Panc1 (cell line): Measurements from ENCODE around the gene DOCK4. TPM values are rescaled to one million over a fixed set of nuclear protein-coding genes. Genes with fewer than 3 reads are reported as not detected.

Experiments
- ATAC-seq: fragments of 200-7000 bp; cut with Tn5 transposase; 2 replicates; pipeline ENCODE4 v1.9.1; 2020; ENCODE audit warnings: mild to moderate bottlenecking, moderate library complexity
- BruUV-seq: library from RNA; stranded (reverse); fragments of 400-500 nt; replicated peaks from 2 replicates; lab custom pipeline; 2021; lab: Mats Ljungman, UMichigan
- CTCF ChIA-PET: fragments of 300-600 bp; sonication (Branson Sonifier 250); formaldehyde crosslinking; loops from one replicate; lab custom pipeline; 2022; ENCODE audit warnings: antibody characterized with exemption; lab: Charles Lee
- POLR2A ChIA-PET: fragments of 300-600 bp; sonication (Branson Sonifier 250); formaldehyde crosslinking; loops from one replicate; lab custom pipeline; 2022; ENCODE audit warnings: antibody characterized with exemption; lab: Charles Lee
- DNase-seq: peaks from one replicate; pipeline ENCODE4 v3.0.0-alpha.2; 2010; ENCODE audit warnings: low read depth, low spot score
- H3K27ac ChIP-seq: 2 replicates; pipeline ENCODE4 v1.5.1; 2011; ENCODE audit warnings: mild to moderate bottlenecking, low read length, inconsistent platforms
- H3K27me3 ChIP-seq: fragments of 200-500 bp; sonication (Bioruptor generic); 2 replicates; pipeline ENCODE4 v1.6.0; 2014; ENCODE audit warnings: low read length, inconsistent platforms; ENCODE audit not compliant: control insufficient read depth, insufficient read depth
- H3K36me3 ChIP-seq: fragments of 200-500 bp; sonication (Bioruptor generic); 2 replicates; pipeline ENCODE4 v1.5.1; 2014; ENCODE audit warnings: inconsistent platforms, mild to moderate bottlenecking, low read length, moderate library complexity; ENCODE audit not compliant: control insufficient read depth, insufficient read depth
- H3K4me1 ChIP-seq: 2 replicates; pipeline ENCODE4 v1.5.1; 2011; ENCODE audit warnings: inconsistent platforms, mild to moderate bottlenecking, low read length, moderate library complexity; ENCODE audit not compliant: control insufficient read depth, insufficient read depth
- H3K4me3 ChIP-seq, 2 experiments: 2 replicates each; pipeline ENCODE4 v1.5.1; 2011 to 2012; ENCODE audit warnings: low read depth in 2 of 2, low read length in 2 of 2, mild to moderate bottlenecking in 2 of 2, inconsistent platforms in 1 of 2, moderate library complexity in 1 of 2
- H3K9me3 ChIP-seq: fragments of 200-500 bp; sonication (Bioruptor generic); 2 replicates; pipeline ENCODE4 v1.5.1; 2014; ENCODE audit warnings: low read depth, mild to moderate bottlenecking, inconsistent platforms, low read length, moderate library complexity; ENCODE audit not compliant: control insufficient read depth, insufficient read depth
- POLR2AphosphoS5 ChIP-seq: IDR thresholded peaks from 2 replicates; pipeline ENCODE4 v1.6.1; 2012; ENCODE audit warnings: mild to moderate bottlenecking, low read depth, low read length, moderate library complexity
- REST ChIP-seq, 2 experiments: IDR thresholded peaks; 2 replicates each; pipeline ENCODE4 v1.6.1; 2011 to 2012; ENCODE audit warnings: low read depth in 2 of 2, control low read depth in 1 of 2, low read length in 1 of 2, mild to moderate bottlenecking in 1 of 2, moderate library complexity in 1 of 2; ENCODE audit not compliant: insufficient read depth in 1 of 2
- SIN3A ChIP-seq: IDR thresholded peaks from 2 replicates; pipeline ENCODE4 v1.6.1; 2012; ENCODE audit warnings: low read depth, mild to moderate bottlenecking, low read length, moderate library complexity, borderline replicate concordance; ENCODE audit not compliant: insufficient read depth
- TCF7L2 ChIP-seq: IDR thresholded peaks from 2 replicates; pipeline ENCODE4 v1.6.1; 2011; ENCODE audit warnings: mild to moderate bottlenecking, low read depth, low read length, inconsistent platforms
- in situ Hi-C: cut with HindIII; loops from 2 replicates; pipeline ENCODE4 v1.10.0; 2016; ENCODE audit warnings: low sequenced_read_pairs, low pct_unique_long_range_greater_than_20kb
- intact Hi-C: fragments of 100-400 bp; cut with micrococcal nuclease; formaldehyde crosslinking; loops from one replicate; pipeline ENCODE4 v1.10.0; 2022; ENCODE audit not compliant: unreplicated experiment
- total RNA-seq: library from RNA; stranded (reverse); gene quantifications from one replicate; pipeline ENCODE4 v1.2.1, GENCODE V29; 2021; ENCODE audit not compliant: unreplicated experiment
- TF ChIP-seq, protein P1 (sequence below): fragments of 450-650 bp; IDR thresholded peaks from 2 replicates; pipeline ENCODE4 v1.5.1; 2017; ENCODE audit warnings: mild to moderate bottlenecking

DOCK4 gene
- total RNA-seq, 1 experiment from 2014 or later: 10.8 TPM

GRCh38 chr7:111787099-111787498, 419.1 kb downstream of the DOCK4 start:
- intact Hi-C loops: no loop called here
- TF ChIP-seq, protein P1, sequence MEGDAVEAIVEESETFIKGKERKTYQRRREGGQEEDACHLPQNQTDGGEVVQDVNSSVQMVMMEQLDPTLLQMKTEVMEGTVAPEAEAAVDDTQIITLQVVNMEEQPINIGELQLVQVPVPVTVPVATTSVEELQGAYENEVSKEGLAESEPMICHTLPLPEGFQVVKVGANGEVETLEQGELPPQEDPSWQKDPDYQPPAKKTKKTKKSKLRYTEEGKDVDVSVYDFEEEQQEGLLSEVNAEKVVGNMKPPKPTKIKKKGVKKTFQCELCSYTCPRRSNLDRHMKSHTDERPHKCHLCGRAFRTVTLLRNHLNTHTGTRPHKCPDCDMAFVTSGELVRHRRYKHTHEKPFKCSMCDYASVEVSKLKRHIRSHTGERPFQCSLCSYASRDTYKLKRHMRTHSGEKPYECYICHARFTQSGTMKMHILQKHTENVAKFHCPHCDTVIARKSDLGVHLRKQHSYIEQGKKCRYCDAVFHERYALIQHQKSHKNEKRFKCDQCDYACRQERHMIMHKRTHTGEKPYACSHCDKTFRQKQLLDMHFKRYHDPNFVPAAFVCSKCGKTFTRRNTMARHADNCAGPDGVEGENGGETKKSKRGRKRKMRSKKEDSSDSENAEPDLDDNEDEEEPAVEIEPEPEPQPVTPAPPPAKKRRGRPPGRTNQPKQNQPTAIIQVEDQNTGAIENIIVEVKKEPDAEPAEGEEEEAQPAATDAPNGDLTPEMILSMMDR: no peak
- TF ChIP-seq TCF7L2: no peak
- TF ChIP-seq SIN3A: no peak
- TF ChIP-seq REST (IDR thresholded peaks at IDR 0.05; ENCODE audit: insufficient read depth in 1 of 2, low read depth in 2 of 2, low read length in 1 of 2): no peak
- TF ChIP-seq POLR2AphosphoS5: no peak
- ChIA-PET POLR2A (no interaction called here), CTCF (no interaction called here)
- H3K9me3 ChIP-seq: no peaks in the 10 kb centered on the region
- no peaks in the 10 kb centered on the region for H3K27me3 ChIP-seq
- DNase-seq: no peak
- no peak for ATAC-seq
- H3K27ac ChIP-seq: no peak overlapping the region
- H3K4me3 ChIP-seq: no peak overlapping the region
- in situ Hi-C loops: no loop called here
- H3K36me3 ChIP-seq: no peaks in the 10 kb centered on the region; the same call in 1 of the 2 replicates
- BruUV-seq: no TSS peak
- H3K4me1 ChIP-seq: no peaks in the 10 kb centered on the region

GRCh38 chr7:111785076-111785475, 421.1 kb downstream of the DOCK4 start:
- Histone ChIP-seq H3K9me3 (no peaks in the 10 kb centered on the region), H3K36me3 (no peaks in the 10 kb centered on the region; the same call in 1 of the 2 replicates), H3K4me1 (no peaks in the 10 kb centered on the region), H3K27ac (no peak overlapping the region), H3K27me3 (no peaks in the 10 kb centered on the region), H3K4me3 (no peak overlapping the region)
- in situ Hi-C loops (no loop called here), intact Hi-C loops (no loop called here)
- ChIA-PET POLR2A (no interaction called here), CTCF (no interaction called here)
- no peak for DNase-seq
- BruUV-seq: no TSS peak
- ATAC-seq: no peak
- TF ChIP-seq SIN3A: no peak
- TF ChIP-seq REST (IDR thresholded peaks at IDR 0.05; ENCODE audit: insufficient read depth in 1 of 2, low read depth in 2 of 2, low read length in 1 of 2): no peak
- TF ChIP-seq TCF7L2: no peak
- TF ChIP-seq POLR2AphosphoS5: no peak
- TF ChIP-seq, protein P1: no peak
